ENCODE results near the gene AZU1. TPM values are rescaled to one million over a fixed set of nuclear protein-coding genes. Genes with fewer than 3 reads are reported as not detected.

AZU1 gene
- total and polyA plus RNA-seq, 2 of the 8 experiments (the other 6 are each of a cell fraction or from before 2014, with no cell fraction given) = 0.80 to 1.3 TPM

DNA sequence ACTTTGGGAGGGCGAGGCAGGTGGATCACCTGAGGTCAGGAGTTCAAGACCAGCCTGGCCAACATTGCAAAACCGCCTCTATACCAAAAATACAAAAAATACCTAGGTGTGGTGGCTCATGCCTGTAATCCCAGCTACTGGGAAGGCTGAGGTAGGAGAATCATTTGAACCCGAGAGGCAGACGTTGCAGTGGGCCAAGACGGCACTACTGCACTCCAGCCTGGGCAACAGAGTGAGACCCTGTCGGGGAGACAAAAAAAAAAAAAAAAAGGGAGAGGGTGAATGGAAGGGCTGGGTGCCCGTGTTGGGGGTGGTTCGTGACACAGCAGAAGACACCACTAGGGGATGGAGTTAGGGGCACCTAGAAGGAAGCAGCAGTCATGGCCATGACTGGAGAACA, 42.7 kb downstream of the AZU1 start:
- no peak overlapping the region for H4K5ac ChIP-seq (ENCODE audit: insufficient read length, low read depth, low read length)
- no peak overlapping the region for H3K4me3 ChIP-seq (ENCODE audit: extremely low read depth in 1 of 4, insufficient read depth in 2 of 4, low read depth in 3 of 4, low read length in 4 of 4)
- H3K36me3 ChIP-seq (ENCODE audit: control insufficient read depth in 2 of 4, insufficient read depth in 4 of 4, low read length in 3 of 4) = peaks cover 0 to 17% (median 0%) of the 10 kb centered on the region in 4 experiments; a peak in 2 of 8 replicates
- no peak overlapping the region for H2BK12ac ChIP-seq (ENCODE audit: low read depth, low read length)
- no peak overlapping the region for H3K18ac ChIP-seq (ENCODE audit: extremely low read depth, low read length)
- no peak overlapping the region for H2AK5ac ChIP-seq (ENCODE audit: low read depth, low read length)
- no peak overlapping the region for H4K8ac ChIP-seq (ENCODE audit: extremely low read depth, insufficient read depth, low read length)
- H3K4me2 ChIP-seq (ENCODE audit: insufficient read depth in 1 of 2, low read depth in 2 of 2, low read length in 2 of 2) = no peak overlapping the region
- H2BK5ac ChIP-seq (ENCODE audit: low read depth, low read length) = no peak overlapping the region
- peaks cover 0 to 3% of the 10 kb centered on the region in 2 experiments; a peak in 1 of 4 replicates for H3K9me3 ChIP-seq (ENCODE audit: insufficient read depth in 2 of 2, low read depth in 1 of 2, low read length in 1 of 2)
- no peak overlapping the region for H2AFZ ChIP-seq (ENCODE audit: low read length)
- ChIA-PET POLR2A (ENCODE audit: partially characterized antibody) (interaction anchor here (0.8 kb wide), 1 partner anchor 18 kb away, joined by 4 read pairs; the partner anchor contains the start of gene ELANE), CTCF (ENCODE audit: partially characterized antibody) (interaction anchor here (1.5 to 2.8 kb wide), 2 partner anchors 13 to 48 kb away, joined by 3 to 10 read pairs; no protein-coding TSS in a partner anchor)
- no peak for DNase-seq (ENCODE audit: low read depth in 1 of 2, low spot score in 2 of 2)
- H3K79me1 ChIP-seq (ENCODE audit: low read depth, low read length) = no peaks in the 10 kb centered on the region; the same call in 1 of the 2 replicates
- no peaks in the 10 kb centered on the region for H3K23me2 ChIP-seq (ENCODE audit: low read depth, low read length)
- H3K4me1 ChIP-seq (replicated peaks in 1 of 4; ENCODE audit: control insufficient read depth in 3 of 4, insufficient read depth in 4 of 4, low read length in 3 of 4) = peaks cover 3 to 22% (median 7%) of the 10 kb centered on the region in 4 experiments
- H2BK15ac ChIP-seq (ENCODE audit: low read length) = no peak overlapping the region
- H4K20me1 ChIP-seq (replicated peaks in 1 of 2; ENCODE audit: control insufficient read depth in 1 of 2, insufficient read depth in 2 of 2, low read length in 2 of 2) = peaks cover 4 to 9% of the 10 kb centered on the region in 2 experiments
- H4K91ac ChIP-seq (replicated peaks; ENCODE audit: insufficient read length, low read length) = no peak overlapping the region
- no peak overlapping the region for H3K23ac ChIP-seq (ENCODE audit: insufficient read length)
- no peak overlapping the region for H3K4ac ChIP-seq (replicated peaks; ENCODE audit: insufficient read length, low read depth, low read length)
- H3K79me2 ChIP-seq (ENCODE audit: control insufficient read depth in 1 of 2, insufficient read depth in 2 of 2, low read length in 2 of 2) = no peaks in the 10 kb centered on the region
- H2BK20ac ChIP-seq (ENCODE audit: low read length) = no peak overlapping the region
- H3K9ac ChIP-seq (replicated peaks in 1 of 4; ENCODE audit: extremely low read depth in 1 of 4, low read depth in 3 of 4, low read length in 3 of 4) = no peak overlapping the region
- FAIRE-seq = no peak
- no peak overlapping the region for H3K27ac ChIP-seq (ENCODE audit: low read depth, low read length)
- 89% methylated on average over 7 of the region's 8 CpGs; no CpG with 5 or more reads in 1 of the 2 experiments for WGBS, 2 experiments (ENCODE audit: extremely low coverage in 1 of 2, insufficient coverage in 1 of 2, insufficient read length in 1 of 2, insufficient replicate concordance in 2 of 2, low coverage in 1 of 2, low lambda C conversion rate in 2 of 2, missing lambda C conversion rate in 1 of 2)
- no peaks in the 10 kb centered on the region for H3K27me3 ChIP-seq (replicated peaks in 1 of 4; ENCODE audit: control insufficient read depth in 3 of 4, extremely low read depth in 1 of 4, insufficient read depth in 3 of 4, low read length in 3 of 4)
- no peak overlapping the region for H3K56ac ChIP-seq (replicated peaks; ENCODE audit: insufficient read length, low read depth, low read length)
- no peak overlapping the region for H3K14ac ChIP-seq (ENCODE audit: insufficient read length)
- H2BK120ac ChIP-seq (replicated peaks; ENCODE audit: low read depth, low read length) = no peak overlapping the region
- TF ChIP-seq NANOG (IDR thresholded peaks at IDR 0.05; ENCODE audit: insufficient read depth, low read depth, low read length, poor library complexity, severe bottlenecking) (no peak), POLR2A (IDR thresholded peaks at IDR 0.05; ENCODE audit: control extremely low read depth in 1 of 2, low read depth in 2 of 2, low read length in 2 of 2) (no peak), CREB1 (IDR thresholded peaks at IDR 0.05) (no peak), TCF12 (IDR thresholded peaks at IDR 0.05; ENCODE audit: low read depth, low read length) (no peak), POLR2AphosphoS5 (IDR thresholded peaks at IDR 0.05; ENCODE audit: low read depth, low read length) (no peak), TAF1 (IDR thresholded peaks at IDR 0.05; ENCODE audit: low read depth, low read length) (no peak), SRF (IDR thresholded peaks at IDR 0.05; ENCODE audit: low read depth, low read length) (no peak), BRCA1 (IDR thresholded peaks at IDR 0.05; ENCODE audit: low read depth, low read length) (no peak), ASH2L (IDR thresholded peaks at IDR 0.05; ENCODE audit: low read length) (no peak), GABPA (IDR thresholded peaks at IDR 0.05; ENCODE audit: borderline replicate concordance, insufficient read depth, low read length) (no peak), JUN (IDR thresholded peaks at IDR 0.05; ENCODE audit: low read depth, low read length) (no peak), BACH1 (IDR thresholded peaks at IDR 0.05; ENCODE audit: low read length) (no peak)
- TF ChIP-seq, protein P1, sequence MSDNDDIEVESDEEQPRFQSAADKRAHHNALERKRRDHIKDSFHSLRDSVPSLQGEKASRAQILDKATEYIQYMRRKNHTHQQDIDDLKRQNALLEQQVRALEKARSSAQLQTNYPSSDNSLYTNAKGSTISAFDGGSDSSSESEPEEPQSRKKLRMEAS (IDR thresholded peaks at IDR 0.05) = no peak
